GM23338 (cell line): ENCODE data around the gene MYO19. TPM values are rescaled to one million over a fixed set of nuclear protein-coding genes. Genes with fewer than 3 reads are reported as not detected.

Source experiments
- ATAC-seq: fragments of 200-7000 bp; cut with Tn5 transposase; 3 replicates; pipeline ENCODE4 v1.9.1; 2020
- DNase-seq: peaks from one replicate; pipeline ENCODE4 v3.0.0-alpha.2; 2015; ENCODE audit warnings: low spot score
- H2AFZ ChIP-seq: fragments of 200-600 bp; sonication (generic); 2 replicates; pipeline ENCODE4 v1.8.0; 2016; ENCODE audit warnings: antibody characterized with exemption, mild to moderate bottlenecking, moderate library complexity
- H3F3A ChIP-seq: fragments of 200-600 bp; sonication (generic); replicated peaks from 2 replicates; pipeline ENCODE4 v1.8.0; 2017; ENCODE audit warnings: antibody characterized with exemption, mixed run types, low read depth
- H3K27ac ChIP-seq: fragments of 200-600 bp; sonication (generic); 2 replicates; pipeline ENCODE4 v1.6.1; 2016; ENCODE audit warnings: low read depth
- H3K27me3 ChIP-seq: fragments of 200-600 bp; sonication (generic); 2 replicates; pipeline ENCODE4 v1.8.0; 2016; ENCODE audit warnings: mild to moderate bottlenecking, mixed run types, moderate library complexity; ENCODE audit not compliant: insufficient read depth
- H3K36me3 ChIP-seq: fragments of 200-600 bp; sonication (generic); 2 replicates; pipeline ENCODE4 v1.8.0; 2016; ENCODE audit warnings: mild to moderate bottlenecking; ENCODE audit not compliant: insufficient read depth
- H3K4me1 ChIP-seq: fragments of 200-600 bp; sonication (generic); 2 replicates; pipeline ENCODE4 v1.8.0; 2016; ENCODE audit warnings: mild to moderate bottlenecking, moderate library complexity; ENCODE audit not compliant: insufficient read depth
- H3K4me2 ChIP-seq: fragments of 200-600 bp; sonication (generic); 2 replicates; pipeline ENCODE4 v1.7.1; 2017; ENCODE audit warnings: mixed run types
- H3K4me3 ChIP-seq: fragments of 200-600 bp; sonication (generic); 2 replicates; pipeline ENCODE4 v1.6.1; 2016; ENCODE audit warnings: mixed run types
- H3K79me2 ChIP-seq: fragments of 200-600 bp; sonication (generic); replicated peaks from 2 replicates; pipeline ENCODE4 v1.8.0; 2017; ENCODE audit warnings: mild to moderate bottlenecking; ENCODE audit not compliant: insufficient read depth
- H3K9me2 ChIP-seq: fragments of 200-600 bp; sonication (generic); 2 replicates; pipeline ENCODE4 v1.8.0; 2017; ENCODE audit not compliant: insufficient read depth
- H4K20me1 ChIP-seq: fragments of 200-600 bp; sonication (generic); replicated peaks from 2 replicates; pipeline ENCODE4 v1.8.0; 2017; ENCODE audit warnings: mild to moderate bottlenecking; ENCODE audit not compliant: insufficient read depth
- H3K27ac Mint-ChIP-seq: 2 replicates; pipeline ENCODE4 v1.8.0; 2020; ENCODE audit warnings: inconsistent platforms, mild to moderate bottlenecking, moderate library complexity, mixed read lengths
- H3K27me3 Mint-ChIP-seq: 3 replicates; pipeline ENCODE4 v1.8.0; 2022; ENCODE audit warnings: low read depth, mild to moderate bottlenecking, moderate library complexity, mixed read lengths, inconsistent platforms; ENCODE audit not compliant: insufficient read depth, poor library complexity
- H3K36me3 Mint-ChIP-seq: 3 replicates; pipeline ENCODE4 v1.8.0; 2021; ENCODE audit warnings: low read depth, mild to moderate bottlenecking, inconsistent platforms, moderate library complexity, mixed read lengths
- H3K4me1 Mint-ChIP-seq: 3 replicates; pipeline ENCODE4 v1.8.0; 2020; ENCODE audit warnings: mild to moderate bottlenecking, inconsistent platforms, mixed read lengths
- H3K4me3 Mint-ChIP-seq: 3 replicates; pipeline ENCODE4 v1.8.0; 2021; ENCODE audit warnings: moderate library complexity, mild to moderate bottlenecking, inconsistent platforms, mixed read lengths
- H3K9me3 Mint-ChIP-seq: 3 replicates; pipeline ENCODE4 v1.8.0; 2020; ENCODE audit warnings: moderate library complexity, mild to moderate bottlenecking, inconsistent platforms, mixed read lengths
- CREB1 ChIP-seq: fragments of 250-450 bp; sonication (Bioruptor Pico); IDR thresholded peaks from 2 replicates; pipeline ENCODE4 v1.5.0; 2020; ENCODE audit warnings: low read depth, mild to moderate bottlenecking, moderate library complexity
- CTCF ChIP-seq, 2 experiments: fragments of 200-600 bp in 1 of 2; sonication (generic) in 1 of 2; conservative IDR thresholded peaks; 2 replicates each; pipeline versions ENCODE4 v1.5.1 to v1.6.1; 2016 to 2017; ENCODE audit warnings: antibody characterized with exemption in 2 of 2, low read depth in 2 of 2, mild to moderate bottlenecking in 2 of 2, moderate library complexity in 1 of 2
- EZH2 ChIP-seq: fragments of 200-600 bp; sonication (generic); IDR thresholded peaks from one replicate; pipeline ENCODE4 v1.8.0; 2017; ENCODE audit warnings: antibody characterized with exemption, mild to moderate bottlenecking, low read depth; ENCODE audit not compliant: unreplicated experiment
- EZH2phosphoT487 ChIP-seq: fragments of 200-600 bp; sonication (generic); IDR thresholded peaks from one replicate; pipeline ENCODE4 v1.8.1; 2018; ENCODE audit warnings: antibody characterized with exemption; ENCODE audit not compliant: unreplicated experiment
- JUNB ChIP-seq: IDR thresholded peaks from one replicate; pipeline ENCODE4 v1.6.1; 2016; ENCODE audit warnings: antibody characterized with exemption; ENCODE audit not compliant: unreplicated experiment
- NANOG ChIP-seq: IDR thresholded peaks from 2 replicates; pipeline ENCODE4 v1.6.1; 2016; ENCODE audit warnings: antibody characterized with exemption, borderline replicate concordance
- POLR2AphosphoS5 ChIP-seq: IDR thresholded peaks from 2 replicates; pipeline ENCODE4 v1.6.1; 2016; ENCODE audit warnings: antibody characterized with exemption, low read depth
- STAT1 ChIP-seq: IDR thresholded peaks from one replicate; pipeline ENCODE4 v1.6.1; 2016; ENCODE audit warnings: antibody characterized with exemption; ENCODE audit not compliant: unreplicated experiment
- ZNF114 ChIP-seq: fragments of 250-450 bp; sonication (Bioruptor Pico); IDR thresholded peaks from 2 replicates; pipeline ENCODE4 v1.5.0; 2020; ENCODE audit warnings: mild to moderate bottlenecking, moderate library complexity
- ZNF331 ChIP-seq: fragments of 250-450 bp; sonication (Bioruptor Pico); IDR thresholded peaks from 2 replicates; pipeline ENCODE4 v1.5.0; 2020; ENCODE audit warnings: low read depth, mild to moderate bottlenecking, moderate library complexity
- polyA plus RNA-seq: library from polyadenylated mRNA; unstranded; fragments of >200 nt; fragmentation: Nextera tagmentation; extraction: Ambion mirVana; gene quantifications from 2 replicates; pipeline ENCODE4 v1.2.1, GENCODE V29; 2016
- total RNA-seq: library from RNA; depleted of rRNA; stranded (reverse); fragments of >200 nt; shearing (Covaris generic); gene quantifications from 2 replicates; pipeline ENCODE4 v1.2.3, GENCODE V29; 2014
- TF ChIP-seq, protein P1 (sequence below): IDR thresholded peaks from one replicate; pipeline ENCODE4 v1.6.1; 2018; ENCODE audit warnings: antibody characterized with exemption; ENCODE audit not compliant: unreplicated experiment
- TF ChIP-seq, protein P2 (sequence below): IDR thresholded peaks from 2 replicates; pipeline ENCODE4 v1.6.1; 2016; ENCODE audit warnings: antibody characterized with exemption

MYO19 gene
- total and polyA plus RNA-seq, 2 experiments from 2014 or later = 37.9 to 150 TPM

DNA sequence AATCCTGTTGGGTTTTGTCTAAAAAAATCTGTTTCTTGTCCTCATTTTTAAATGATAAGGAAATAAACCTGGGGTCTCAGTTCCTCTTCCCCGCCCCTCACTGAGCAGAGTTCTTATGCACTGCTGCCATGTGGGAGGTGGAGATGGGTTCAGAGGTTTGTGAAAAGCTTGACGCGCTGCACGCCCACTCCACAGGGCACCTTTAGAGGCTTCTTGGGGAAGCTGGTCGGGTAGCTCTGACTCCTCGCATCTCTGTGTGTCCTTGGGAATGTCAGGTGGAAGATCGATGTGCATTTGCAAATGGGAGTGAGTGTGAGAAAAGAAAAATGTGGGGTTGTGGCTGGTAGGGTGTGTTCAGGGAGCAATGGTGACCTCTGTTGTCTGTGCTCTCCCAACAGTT lies 52.8 kb downstream of the MYO19 start:
- no peak overlapping the region for H3K27ac ChIP-seq
- H3F3A ChIP-seq = 0 out of 2 replicates have a peak, but pooled peaks cover 3% of the 10 kb centered on the region
- peaks cover 41% of the 10 kb centered on the region for H3K27me3 ChIP-seq
- Mint-ChIP-seq H3K9me3 (peaks cover 15% of the 10 kb centered on the region; the same call in 2 of the 3 replicates), H3K27ac (no peak overlapping the region), H3K4me1 (peaks cover 14% of the 10 kb centered on the region), H3K27me3 (peaks cover 41% of the 10 kb centered on the region), H3K36me3 (peaks cover 5% of the 10 kb centered on the region; the same call in 1 of the 3 replicates), H3K4me3 (no peak overlapping the region; the same call in 2 of the 3 replicates)
- no peak overlapping the region for H3K4me2 ChIP-seq
- TF ChIP-seq EZH2phosphoT487 = no peak
- 0 out of 4 replicates have a peak, but pooled peaks of 1 of the 2 experiments have one; percentile 9 for TF ChIP-seq CTCF (conservative IDR thresholded peaks at IDR 0.05; ENCODE audit: low read depth in 2 of 2)
- no peak overlapping the region for H3K4me3 ChIP-seq
- H3K79me2 ChIP-seq = peaks cover under 1% of the 10 kb centered on the region; the same call in 1 of the 2 replicates
- H2AFZ ChIP-seq = no peak overlapping the region
- peaks cover 5% of the 10 kb centered on the region for H3K4me1 ChIP-seq
- no peaks in the 10 kb centered on the region for H4K20me1 ChIP-seq
- no peak for DNase-seq
- H3K36me3 ChIP-seq = no peaks in the 10 kb centered on the region
- H3K9me2 ChIP-seq = no peaks in the 10 kb centered on the region
- ATAC-seq = no peak

DNA sequence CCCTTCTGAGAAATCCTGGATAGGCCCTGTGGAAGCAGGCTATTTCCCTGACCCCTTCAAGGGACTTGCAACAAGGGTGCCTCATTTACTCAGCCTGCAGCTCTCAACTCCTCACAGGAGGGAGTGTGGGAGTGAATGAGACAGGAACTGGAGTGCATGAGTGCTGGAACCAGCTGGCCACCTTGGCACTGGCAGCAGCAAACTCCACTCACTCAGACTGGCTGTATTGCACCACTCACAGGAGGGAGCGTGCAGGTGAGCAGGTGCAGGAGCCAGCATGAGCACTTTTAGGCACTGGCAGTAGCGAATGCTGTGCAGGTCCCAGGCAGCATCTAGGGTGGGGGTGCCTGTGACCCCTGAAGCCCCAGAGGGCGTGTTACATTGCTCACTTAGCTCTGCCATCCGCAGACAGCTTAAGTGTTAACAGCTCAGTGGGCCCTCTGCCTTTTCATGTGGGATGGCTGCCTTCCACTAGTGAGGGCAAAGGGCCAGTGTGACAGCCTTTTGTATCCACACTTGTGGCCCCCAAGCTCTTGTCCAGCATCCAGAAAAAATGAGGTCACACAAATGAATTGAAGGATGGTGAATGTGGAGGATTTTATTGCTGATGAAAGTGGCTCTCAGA lies 59.2 kb downstream of the MYO19 start:
- no peak overlapping the region for H3K27ac ChIP-seq
- Mint-ChIP-seq H3K9me3 (peaks cover 10% of the 10 kb centered on the region), H3K4me3 (no peak overlapping the region), H3K27ac (no peak overlapping the region), H3K27me3 (peaks cover 3% of the 10 kb centered on the region), H3K36me3 (no peaks in the 10 kb centered on the region), H3K4me1 (no peaks in the 10 kb centered on the region)
- DNase-seq (no peak), ATAC-seq (no peak)
- no peak overlapping the region for H3K4me3 ChIP-seq
- no peaks in the 10 kb centered on the region; the same call in 1 of the 2 replicates for H3K9me2 ChIP-seq
- H2AFZ ChIP-seq = no peak overlapping the region
- no peaks in the 10 kb centered on the region; the same call in 1 of the 2 replicates for H4K20me1 ChIP-seq
- no peaks in the 10 kb centered on the region for H3K79me2 ChIP-seq
- H3K4me1 ChIP-seq = no peaks in the 10 kb centered on the region
- H3F3A ChIP-seq = no peaks in the 10 kb centered on the region
- no peak overlapping the region for H3K4me2 ChIP-seq
- H3K27me3 ChIP-seq = no peaks in the 10 kb centered on the region
- H3K36me3 ChIP-seq = no peaks in the 10 kb centered on the region
- no peak for TF ChIP-seq CTCF (conservative IDR thresholded peaks at IDR 0.05; ENCODE audit: low read depth in 2 of 2)
- no peak for TF ChIP-seq ZNF331
- TF ChIP-seq ZNF114 (CRISPR knock-in tag) = no peak
- TF ChIP-seq NANOG = no peak
- no peak for TF ChIP-seq EZH2
- no peak for TF ChIP-seq JUNB
- TF ChIP-seq EZH2phosphoT487 = no peak
- no peak for TF ChIP-seq POLR2AphosphoS5
- TF ChIP-seq, protein P1, sequence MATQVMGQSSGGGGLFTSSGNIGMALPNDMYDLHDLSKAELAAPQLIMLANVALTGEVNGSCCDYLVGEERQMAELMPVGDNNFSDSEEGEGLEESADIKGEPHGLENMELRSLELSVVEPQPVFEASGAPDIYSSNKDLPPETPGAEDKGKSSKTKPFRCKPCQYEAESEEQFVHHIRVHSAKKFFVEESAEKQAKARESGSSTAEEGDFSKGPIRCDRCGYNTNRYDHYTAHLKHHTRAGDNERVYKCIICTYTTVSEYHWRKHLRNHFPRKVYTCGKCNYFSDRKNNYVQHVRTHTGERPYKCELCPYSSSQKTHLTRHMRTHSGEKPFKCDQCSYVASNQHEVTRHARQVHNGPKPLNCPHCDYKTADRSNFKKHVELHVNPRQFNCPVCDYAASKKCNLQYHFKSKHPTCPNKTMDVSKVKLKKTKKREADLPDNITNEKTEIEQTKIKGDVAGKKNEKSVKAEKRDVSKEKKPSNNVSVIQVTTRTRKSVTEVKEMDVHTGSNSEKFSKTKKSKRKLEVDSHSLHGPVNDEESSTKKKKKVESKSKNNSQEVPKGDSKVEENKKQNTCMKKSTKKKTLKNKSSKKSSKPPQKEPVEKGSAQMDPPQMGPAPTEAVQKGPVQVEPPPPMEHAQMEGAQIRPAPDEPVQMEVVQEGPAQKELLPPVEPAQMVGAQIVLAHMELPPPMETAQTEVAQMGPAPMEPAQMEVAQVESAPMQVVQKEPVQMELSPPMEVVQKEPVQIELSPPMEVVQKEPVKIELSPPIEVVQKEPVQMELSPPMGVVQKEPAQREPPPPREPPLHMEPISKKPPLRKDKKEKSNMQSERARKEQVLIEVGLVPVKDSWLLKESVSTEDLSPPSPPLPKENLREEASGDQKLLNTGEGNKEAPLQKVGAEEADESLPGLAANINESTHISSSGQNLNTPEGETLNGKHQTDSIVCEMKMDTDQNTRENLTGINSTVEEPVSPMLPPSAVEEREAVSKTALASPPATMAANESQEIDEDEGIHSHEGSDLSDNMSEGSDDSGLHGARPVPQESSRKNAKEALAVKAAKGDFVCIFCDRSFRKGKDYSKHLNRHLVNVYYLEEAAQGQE = no peak
- TF ChIP-seq, protein P2, sequence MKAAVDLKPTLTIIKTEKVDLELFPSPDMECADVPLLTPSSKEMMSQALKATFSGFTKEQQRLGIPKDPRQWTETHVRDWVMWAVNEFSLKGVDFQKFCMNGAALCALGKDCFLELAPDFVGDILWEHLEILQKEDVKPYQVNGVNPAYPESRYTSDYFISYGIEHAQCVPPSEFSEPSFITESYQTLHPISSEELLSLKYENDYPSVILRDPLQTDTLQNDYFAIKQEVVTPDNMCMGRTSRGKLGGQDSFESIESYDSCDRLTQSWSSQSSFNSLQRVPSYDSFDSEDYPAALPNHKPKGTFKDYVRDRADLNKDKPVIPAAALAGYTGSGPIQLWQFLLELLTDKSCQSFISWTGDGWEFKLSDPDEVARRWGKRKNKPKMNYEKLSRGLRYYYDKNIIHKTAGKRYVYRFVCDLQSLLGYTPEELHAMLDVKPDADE = no peak
- no peak for TF ChIP-seq CREB1 (CRISPR knock-in tag)
- no peak for TF ChIP-seq STAT1
